LNCaP clone FGC (cell line): ENCODE results near the gene BEAN1.

Experiments
- DNase-seq: peaks from one replicate; pipeline ENCODE4 v3.0.0-alpha.2; 2011; ENCODE audit warnings: low read depth
- H3K4me3 ChIP-seq: 2 replicates; pipeline ENCODE4 v1.5.1; 2011; ENCODE audit warnings: mild to moderate bottlenecking, low read depth, low read length, control low read depth
- CTCF ChIP-seq: IDR thresholded peaks from 2 replicates; pipeline ENCODE4 v1.5.1; 2012; ENCODE audit warnings: mild to moderate bottlenecking; ENCODE audit not compliant: control insufficient read depth, insufficient read depth; ENCODE audit errors: extremely low read depth

The BEAN1 gene

GRCh38 chr16:66412182-66412581 lies 14.9 kb upstream of the BEAN1 start:
- no peak for DNase-seq
- no peak overlapping the region for H3K4me3 ChIP-seq
- TF ChIP-seq CTCF: no peak

GRCh38 chr16:66414891-66415290 lies 12.2 kb upstream of the BEAN1 start:
- H3K4me3 ChIP-seq: no peak overlapping the region
- TF ChIP-seq CTCF: no peak
- no peak for DNase-seq

- no peak overlapping the region for H3K4me3 ChIP-seq
- DNase-seq: no peak
- no peak for TF ChIP-seq CTCF
These were observed 11.0 kb upstream of the BEAN1 start for GRCh38 chr16:66416136-66416535.

GRCh38 chr16:66416939-66417700 lies 10.0 kb upstream of the BEAN1 start:
- no peak for DNase-seq
- no peak for TF ChIP-seq CTCF
- no peak overlapping the region for H3K4me3 ChIP-seq

- DNase-seq: no peak
- no peak for TF ChIP-seq CTCF
- no peak overlapping the region for H3K4me3 ChIP-seq
These were observed 8.7 kb upstream of the BEAN1 start for GRCh38 chr16:66418165-66418962.

GRCh38 chr16:66419527-66419926 lies 7.6 kb upstream of the BEAN1 start:
- no peak for DNase-seq
- TF ChIP-seq CTCF: no peak
- no peak overlapping the region for H3K4me3 ChIP-seq
